COLO668 (cell line): ENCODE measurements around the gene HIF1A.

Source experiments
- DNase-seq: peaks from one replicate; lab custom pipeline; 2025; ENCODE audit not compliant: unreplicated experiment; lab: John Stamatoyannopoulos, UW

The HIF1A gene

GRCh38 chr14:61774861-61775260 lies 79.5 kb downstream of the HIF1A start:
- no peak for DNase-seq

DNA sequence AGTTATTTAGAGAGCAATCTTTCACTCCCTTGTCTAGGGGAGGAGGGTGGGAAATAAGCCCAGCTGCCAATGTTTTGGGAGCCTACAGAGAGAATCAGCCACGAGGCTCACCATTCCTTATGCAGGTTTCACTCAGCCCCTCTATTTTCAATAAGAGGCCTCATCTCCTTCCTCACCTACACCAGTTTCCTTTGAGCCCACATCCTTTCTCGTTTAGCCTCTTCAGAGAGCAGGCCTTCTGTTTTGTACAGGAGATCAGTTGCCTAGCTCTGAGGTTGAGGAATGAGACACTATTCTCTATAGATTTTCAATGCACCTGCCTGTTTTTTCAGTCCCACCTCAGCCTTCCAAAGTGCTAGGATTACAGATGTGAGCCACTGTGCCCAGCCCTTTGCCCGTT lies 84.8 kb downstream of the HIF1A start:
- DNase-seq, result no peak

DNA sequence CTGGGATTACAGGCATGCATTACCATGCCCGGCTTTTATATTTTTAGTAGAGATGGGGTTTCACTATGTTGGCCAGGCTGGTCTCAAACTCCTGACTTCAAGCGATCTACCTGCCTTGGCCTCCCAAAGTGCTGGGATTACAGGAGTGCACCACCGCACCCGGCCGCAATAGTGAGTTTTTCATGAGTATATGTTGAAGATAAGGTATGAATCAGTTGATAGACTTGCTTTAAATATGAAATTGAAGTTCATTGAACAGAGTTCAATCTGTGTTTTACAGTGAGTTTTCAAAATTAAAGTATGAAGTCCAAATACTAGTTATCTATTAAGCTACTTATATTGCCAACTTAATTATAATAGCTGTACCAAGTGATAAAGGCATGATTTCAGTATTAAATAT lies 102.0 kb downstream of the HIF1A start:
- no peak for DNase-seq
